Superior temporal gyrus (tissue), 1 donor: ENCODE results near the gene DPP9.
"Not testable (repeated sequence)": the region's sequence is repeated elsewhere in the genome, so short reads cannot be mapped to it uniquely, and the experiment has no call there.

Experiments used
- DNase-seq: peaks from one replicate; pipeline ENCODE4 v3.0.0-alpha.2; 2016; ENCODE audit errors: extremely low spot score

Gene DPP9

DNA sequence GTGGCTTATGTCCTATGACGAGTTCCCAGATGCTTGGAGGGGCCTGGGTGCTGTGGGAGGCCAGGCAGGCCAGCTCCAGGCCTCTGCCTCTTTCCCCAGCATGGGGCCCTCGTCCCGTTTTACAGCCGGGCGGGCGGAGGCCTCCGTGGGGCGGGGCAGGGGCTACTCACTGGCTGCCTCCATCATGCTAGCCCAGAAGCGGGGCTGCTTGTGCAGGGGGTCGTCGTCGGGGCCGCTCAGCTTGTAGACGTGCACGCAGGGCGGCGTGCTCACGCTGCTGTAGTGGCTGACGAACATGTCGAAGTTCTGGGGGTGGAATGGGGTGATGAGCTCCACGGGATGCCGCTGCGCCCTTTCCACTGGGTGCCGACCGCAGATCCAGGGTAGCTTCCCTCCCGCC, 35.1 kb downstream of the DPP9 start:
- DNase-seq, result no peak

GRCh38 chr19:4687396-4687795, 36.2 kb downstream of the DPP9 start:
- DNase-seq, result no peak

DNA sequence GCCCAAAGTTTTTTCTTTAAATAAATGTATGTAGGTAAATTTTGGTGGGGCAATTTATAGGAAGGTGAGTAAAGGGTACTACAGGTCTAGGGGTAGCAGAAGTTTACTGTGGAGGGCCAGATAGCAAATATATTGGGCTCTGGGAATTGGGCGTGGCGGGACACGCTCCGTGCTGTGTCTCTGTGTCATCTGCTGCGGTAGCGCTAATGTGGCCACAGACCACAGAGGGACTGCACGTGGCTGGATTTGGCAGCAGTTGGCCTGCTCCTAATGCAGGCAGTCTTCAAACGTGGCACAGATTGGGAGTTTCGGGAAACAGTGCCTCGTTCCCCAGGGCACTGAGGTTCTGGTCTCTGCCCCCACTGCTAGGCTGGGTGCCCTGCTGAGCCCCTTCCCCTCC, 36.9 kb downstream of the DPP9 start:
- DNase-seq, result no peak

DNA sequence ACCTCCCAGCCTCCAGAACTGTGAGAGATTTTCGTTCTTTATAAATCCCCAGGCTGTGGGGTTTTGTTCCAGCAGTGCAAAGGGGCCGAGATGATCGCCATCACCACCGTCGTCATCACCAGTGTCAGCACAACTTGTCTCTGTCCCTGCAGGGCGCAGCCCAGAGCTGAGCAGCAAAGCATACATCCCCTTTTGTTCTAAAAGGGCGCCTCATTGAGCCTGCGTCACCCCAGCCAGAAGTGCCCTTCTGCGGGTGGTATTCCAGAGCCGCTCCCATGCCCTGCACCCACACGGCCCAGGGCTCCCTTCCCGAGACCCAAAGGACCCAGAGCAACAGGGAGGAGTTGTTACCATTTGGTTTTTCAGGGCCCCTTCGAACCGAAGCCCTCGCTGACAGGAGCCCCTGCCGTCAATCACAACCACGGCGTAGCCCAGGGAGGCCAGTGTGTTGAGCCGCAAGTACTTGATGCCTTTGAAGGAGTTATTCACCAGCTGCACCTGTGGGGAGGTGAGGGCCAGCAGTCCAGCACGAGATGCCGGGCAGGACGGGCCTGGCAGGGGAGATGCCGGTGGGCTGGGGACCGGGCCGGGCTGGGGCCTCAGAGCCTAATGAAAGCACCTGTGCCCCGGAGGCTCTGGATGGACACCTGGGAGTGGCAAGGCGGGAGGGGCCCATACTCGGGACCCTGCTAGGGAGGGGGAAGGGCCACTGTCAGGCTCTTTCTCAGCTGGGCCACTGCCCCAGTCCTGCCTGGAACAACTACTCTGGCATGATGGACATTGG, 39.1 kb downstream of the DPP9 start:
- peak; percentile 24 for DNase-seq

DNA sequence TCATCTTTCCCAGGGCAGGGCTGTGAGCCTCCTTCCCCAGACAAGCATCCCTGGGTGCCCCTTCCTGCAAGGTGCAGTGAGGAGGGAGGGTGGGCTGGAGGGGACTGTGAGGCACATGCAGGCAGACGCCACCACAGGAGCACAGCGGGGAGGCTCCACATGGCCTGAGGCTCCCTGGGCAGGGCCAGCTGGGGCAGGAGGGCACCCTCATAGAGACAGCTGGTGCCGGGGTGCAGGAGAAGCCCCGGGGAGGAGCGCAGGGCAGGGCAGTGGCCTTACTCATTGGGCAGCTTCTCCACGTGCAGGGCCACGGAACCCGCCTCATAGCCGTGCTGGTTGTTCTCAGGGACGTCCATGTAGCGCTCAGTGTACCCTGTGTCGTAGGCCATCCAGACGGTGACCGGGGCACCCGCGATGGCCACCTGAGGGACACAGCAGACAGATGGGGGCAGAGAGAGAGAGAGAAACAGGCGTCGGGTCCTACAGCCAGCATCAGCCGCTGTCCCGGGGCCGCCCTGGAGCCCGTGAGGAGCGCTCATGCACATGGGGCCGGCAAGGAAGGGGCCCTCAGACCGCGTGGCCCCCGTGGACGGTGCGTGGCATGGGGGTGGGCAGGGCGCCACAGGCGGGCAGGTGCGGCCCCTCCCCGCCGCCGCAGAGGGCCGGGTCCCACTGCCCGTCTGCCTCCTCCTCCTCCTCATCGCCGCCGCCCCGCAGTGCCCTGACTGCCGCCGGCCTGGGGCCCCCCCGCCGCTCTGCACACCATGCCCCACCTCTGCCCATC, 41.0 kb downstream of the DPP9 start:
- DNase-seq, result no peak

DNA sequence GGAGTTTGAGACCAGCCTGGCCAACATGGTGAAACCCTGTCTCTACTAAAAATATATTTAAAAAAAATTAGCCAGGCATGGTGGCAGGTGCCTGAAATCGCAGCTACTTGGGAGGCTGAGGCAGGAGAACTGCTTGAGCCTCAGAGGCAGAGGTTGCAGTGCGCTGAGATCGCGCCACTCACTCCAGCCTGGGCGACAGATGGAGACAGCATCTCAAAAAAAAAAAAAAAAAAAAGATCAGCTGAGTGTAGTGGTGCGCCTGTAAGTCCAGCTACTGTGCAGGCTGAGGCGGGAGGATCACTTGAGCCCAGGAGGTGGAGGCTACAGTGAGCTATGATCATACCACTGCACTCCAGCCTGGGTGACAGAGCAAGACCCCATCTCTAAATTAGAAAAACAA, 43.6 kb downstream of the DPP9 start:
- DNase-seq, result not testable (repeated sequence)

GRCh38 chr19:4678881-4679790, 44.5 kb downstream of the DPP9 start:
- DNase-seq, result no peak

GRCh38 chr19:4676955-4677731, 46.5 kb downstream of the DPP9 start:
- DNase-seq, result peak; percentile 28

DNA sequence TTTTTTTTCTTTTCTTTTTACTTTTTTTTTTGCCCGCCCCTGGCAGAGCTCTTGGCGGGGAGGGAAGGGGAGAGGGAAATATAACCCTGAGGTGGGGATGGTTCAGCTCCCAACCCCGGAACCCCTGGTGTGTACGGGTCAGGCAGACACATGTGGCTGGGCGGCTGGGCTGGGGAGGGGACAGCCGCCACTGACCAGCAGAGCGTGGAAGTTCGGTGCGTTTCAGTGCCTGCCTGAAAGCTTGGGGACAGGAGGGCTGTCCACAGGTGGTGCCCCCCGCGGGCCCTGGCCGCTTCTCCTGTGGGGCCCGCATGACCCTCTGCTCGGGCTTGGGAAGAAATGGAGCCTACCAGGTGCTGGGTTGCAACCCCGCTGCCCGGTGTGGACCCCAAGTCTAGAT, 48.3 kb downstream of the DPP9 start:
- DNase-seq, result no peak

DNA sequence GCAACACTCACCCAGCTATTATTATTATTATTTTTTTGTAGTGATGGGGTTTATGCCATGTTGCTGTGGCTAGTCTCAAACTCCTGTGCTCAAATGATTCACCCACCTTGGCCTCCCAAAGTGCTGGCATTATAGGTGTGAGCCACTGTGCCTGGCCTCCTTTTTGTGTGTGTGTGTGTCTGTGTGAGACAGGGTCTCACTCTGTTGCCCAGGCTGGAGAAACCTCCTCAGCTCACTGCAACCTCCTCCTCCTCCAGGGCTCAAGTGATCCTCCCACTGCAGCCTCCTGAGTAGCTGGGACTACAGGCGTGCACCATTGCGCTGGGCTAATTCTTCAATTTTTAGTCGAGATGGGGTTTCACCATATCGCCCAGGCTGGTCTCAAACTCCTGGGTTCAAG, 49.9 kb downstream of the DPP9 start:
- no peak for DNase-seq

DNA sequence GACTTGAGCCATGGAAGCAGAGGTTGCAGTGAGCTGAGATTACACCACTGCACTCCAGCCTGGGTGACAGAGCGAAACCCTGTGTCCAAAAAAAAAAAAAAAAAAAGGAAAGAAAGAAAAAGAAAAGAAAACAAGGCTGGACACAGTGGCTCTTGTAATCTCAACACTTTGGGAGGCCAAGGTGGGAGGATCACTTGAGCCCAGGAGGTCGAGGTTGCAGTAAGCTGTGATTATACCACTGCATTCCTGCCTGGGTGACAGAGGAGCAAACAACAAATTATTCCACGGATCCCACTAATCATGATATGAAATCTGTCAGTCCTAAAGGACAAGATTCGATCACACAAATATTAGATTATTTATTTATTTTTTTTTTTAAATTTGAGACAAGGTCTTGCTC, 50.4 kb downstream of the DPP9 start:
- no peak for DNase-seq

DNA sequence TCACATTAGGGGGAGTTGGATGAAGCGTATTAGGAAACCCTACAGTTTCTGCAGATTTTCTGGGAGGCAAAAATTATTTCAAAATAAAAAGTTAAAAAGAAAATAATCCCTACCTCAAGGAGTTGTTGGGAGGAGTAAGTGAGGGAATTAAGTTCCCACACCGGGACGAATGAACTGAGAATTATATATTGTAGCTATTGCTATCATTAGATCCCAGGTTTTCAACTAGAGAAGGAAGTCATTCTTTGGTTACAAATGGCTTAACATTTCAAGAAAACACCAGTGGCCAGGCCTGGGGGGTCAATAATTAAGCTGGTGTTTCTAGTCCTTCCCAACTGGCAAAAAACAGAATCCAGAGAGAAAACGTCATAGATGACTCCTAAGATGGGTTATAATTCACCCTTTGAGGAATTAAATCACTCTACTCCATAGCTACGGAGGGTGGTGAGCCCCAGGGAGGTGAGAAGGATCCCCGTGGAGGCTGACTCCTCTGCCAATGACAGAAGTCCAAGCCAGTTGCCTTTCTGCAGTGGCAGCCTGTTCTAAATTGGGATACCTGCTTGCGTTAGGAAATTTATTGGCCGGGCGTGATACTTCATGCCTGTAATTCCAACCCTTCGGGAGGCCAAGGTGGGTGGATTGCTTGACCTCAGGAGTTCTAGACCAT, 52.3 kb downstream of the DPP9 start:
- DNase-seq, result peak; percentile 16

DNA sequence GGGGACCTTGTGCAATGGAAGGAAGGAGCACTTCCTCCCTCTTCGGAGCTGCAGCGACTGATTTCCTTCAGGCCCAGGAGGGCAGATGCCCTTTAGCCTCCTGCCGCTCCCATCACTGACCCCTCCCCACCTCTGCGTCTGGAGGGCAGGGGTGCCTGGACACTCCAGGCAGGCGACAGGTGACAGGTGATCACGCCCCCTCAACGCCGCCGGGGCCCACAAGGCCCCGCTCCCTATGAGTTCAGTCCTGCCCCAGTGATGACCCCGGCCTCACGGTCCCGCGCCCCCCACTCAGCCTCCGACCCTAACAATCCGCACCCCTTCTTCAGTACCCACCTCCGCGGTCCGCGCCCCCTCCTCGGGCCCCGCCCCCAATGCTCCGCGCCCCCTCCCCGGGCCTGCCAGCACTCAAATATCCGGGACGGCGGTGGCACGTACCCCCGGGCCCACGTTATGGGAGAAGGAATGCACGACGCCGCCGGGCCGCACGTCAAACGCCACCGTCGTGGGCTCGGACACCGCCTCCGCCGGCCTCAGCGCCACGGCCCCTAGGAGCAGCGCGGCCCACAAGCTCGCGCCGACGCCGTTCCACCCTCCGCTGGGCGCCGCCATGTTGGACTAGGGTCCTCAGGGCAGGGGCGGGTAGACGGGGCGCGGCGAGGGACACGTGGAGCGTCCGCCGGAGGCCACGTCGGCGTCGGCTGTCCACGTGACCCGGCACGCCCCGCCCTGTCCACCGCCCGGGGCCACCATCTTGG, 53.7 kb downstream of the DPP9 start, which contains the start of gene MYDGF:
TSS of gene MYDGF (minus strand) at position 620 of the 758 bp plus-strand sequence. CDS start at position 612, 8 bp downstream.
- DNase-seq, result peak; percentile 85

DNA sequence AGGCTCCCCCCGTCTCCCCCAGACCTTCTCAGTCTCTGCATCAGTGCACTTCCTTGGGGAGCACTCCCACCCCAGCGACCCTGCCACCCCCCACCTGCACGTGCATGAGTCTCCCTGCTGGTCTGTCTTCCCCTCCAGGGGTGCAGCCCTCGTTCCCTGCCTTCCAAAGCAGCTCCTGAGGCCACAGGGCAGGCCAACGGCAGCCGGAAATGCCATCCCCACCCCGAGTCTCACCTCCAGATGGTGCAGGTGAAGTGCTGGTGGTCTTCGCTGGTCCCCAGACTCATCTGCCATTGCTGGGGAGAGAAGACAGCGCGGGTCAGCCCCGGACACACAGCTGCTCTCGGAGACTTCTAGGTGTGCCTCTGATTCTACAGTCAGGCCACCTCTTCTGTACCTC, 59.0 kb downstream of the DPP9 start:
- DNase-seq, result no peak

DNA sequence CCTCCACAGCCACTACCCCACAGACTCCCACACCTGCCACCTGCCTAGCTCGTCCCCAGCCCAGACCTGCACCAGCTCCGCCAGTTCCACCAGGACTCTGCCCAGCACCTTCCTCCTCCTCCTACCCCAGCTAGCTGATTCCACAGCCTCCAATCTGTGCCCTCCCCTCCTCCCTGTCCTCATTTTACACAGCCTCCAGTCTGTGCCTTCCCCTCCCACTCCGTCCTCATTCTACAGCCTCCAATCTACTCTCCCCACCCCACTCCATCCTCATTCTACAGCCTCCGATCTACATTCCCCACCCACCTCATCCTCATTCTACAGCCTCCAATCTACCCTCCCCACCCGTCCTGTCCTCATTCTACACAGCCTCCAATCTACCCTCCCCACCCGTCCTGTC, 60.8 kb downstream of the DPP9 start:
- no peak for DNase-seq

- no peak for DNase-seq
Measured at GRCh38 chr19:4662020-4662695, 61.5 kb downstream of the DPP9 start.

GRCh38 chr19:4660993-4661392, 62.6 kb downstream of the DPP9 start:
- no peak for DNase-seq

GRCh38 chr19:4660181-4660791, 63.4 kb downstream of the DPP9 start:
- no peak for DNase-seq

DNA sequence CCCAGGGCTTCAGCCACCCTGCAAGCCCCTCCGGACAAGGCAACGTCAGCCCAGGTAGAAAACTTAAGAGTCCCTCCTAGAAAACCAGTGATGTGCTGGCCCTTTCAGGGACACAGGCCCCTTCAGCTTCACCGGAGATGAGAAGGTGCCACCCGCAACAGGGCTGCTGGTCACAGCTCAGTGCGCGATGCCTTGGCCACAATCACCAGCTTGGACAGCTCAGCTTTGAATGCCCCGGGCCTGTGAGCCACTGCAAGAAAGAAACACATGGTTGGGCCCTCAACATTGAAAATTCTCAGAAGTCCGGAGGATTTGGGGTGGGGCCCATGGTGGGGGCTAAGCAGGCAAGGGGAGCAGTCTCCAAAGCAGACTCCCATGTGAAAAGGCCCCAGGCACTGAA, 65.8 kb downstream of the DPP9 start:
- no peak for DNase-seq
